HG03442 (cell line): ENCODE data around the gene GCAT.

ENCODE experiments used
- ATAC-seq: cut with Tn5 transposase; IDR thresholded peaks from one replicate; pipeline ENCODE4 v1.9.1; 2021; ENCODE audit warnings: mild to moderate bottlenecking, moderate library complexity; ENCODE audit not compliant: unreplicated experiment

GCAT gene

GRCh38 chr22:37806409-37807333, 1.1 kb upstream of the GCAT start:
- ATAC-seq = no peak

DNA sequence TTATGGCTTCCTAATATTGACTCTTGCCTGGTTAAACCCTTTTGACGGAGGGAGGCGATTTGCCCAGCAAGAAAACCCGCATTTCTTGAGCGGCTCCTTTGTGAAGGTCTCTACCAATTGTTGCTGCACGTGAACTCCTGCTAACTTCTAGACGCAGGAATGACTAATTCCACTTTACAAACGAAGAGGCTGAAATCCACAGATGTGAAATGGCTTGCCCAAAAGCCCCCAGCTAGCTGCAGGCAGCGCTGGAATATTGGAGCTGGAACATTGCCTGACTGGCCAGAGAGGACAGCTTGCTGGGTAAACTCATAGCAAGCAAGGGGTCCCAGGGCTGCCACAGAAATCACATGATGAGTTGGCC, 542 bp downstream of the GCAT start:
- ATAC-seq = no peak

DNA sequence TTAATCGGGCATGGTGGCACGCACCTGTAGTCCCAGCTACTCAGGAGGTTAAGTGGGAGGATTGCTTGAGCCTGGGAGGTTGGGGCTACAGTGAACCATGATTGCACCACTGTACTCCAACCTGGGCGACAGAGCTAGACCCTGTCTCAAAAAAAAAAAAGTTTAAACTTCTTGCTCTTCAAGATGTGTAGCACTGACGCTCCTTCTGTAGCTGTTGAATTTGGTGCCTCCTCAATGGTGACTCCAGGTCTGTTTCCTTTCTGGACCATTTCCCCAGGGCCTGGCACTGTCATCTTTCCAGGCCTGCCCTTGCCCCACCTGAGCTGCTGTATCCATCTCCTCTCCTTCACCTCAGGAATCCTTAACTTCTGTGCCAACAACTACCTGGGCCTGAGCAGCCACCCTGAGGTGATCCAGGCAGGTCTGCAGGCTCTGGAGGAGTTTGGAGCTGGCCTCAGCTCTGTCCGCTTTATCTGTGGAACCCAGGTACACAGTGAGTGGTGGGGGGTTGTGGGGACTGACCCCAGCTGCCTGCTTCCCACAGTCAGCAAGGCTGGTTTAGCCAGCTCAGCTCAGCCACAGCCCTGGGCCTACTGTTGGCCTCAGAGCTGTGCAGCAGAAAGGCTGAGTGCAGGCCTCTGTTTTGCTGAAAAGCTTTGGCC, 2.1 kb downstream of the GCAT start:
- no peak for ATAC-seq

DNA sequence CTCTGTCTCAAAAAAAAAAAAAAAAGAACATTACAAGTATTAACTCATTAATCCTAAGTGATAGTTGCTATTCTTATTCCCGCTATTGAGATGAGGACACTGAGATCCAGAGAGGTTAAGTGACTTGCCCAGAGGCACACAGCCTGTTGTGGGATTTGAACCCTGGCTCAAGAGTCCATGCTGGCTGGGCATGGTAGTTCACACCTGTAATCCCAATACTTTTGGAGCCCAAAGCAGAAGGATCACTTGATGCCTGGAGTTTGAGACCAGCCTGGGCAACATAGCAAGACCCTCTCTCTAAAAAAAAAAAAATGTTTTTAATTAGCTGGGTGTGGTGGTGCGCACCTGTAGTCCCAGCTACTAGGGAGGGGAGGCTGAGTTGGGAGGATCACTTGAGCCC, 4.1 kb downstream of the GCAT start:
- ATAC-seq = no peak

DNA sequence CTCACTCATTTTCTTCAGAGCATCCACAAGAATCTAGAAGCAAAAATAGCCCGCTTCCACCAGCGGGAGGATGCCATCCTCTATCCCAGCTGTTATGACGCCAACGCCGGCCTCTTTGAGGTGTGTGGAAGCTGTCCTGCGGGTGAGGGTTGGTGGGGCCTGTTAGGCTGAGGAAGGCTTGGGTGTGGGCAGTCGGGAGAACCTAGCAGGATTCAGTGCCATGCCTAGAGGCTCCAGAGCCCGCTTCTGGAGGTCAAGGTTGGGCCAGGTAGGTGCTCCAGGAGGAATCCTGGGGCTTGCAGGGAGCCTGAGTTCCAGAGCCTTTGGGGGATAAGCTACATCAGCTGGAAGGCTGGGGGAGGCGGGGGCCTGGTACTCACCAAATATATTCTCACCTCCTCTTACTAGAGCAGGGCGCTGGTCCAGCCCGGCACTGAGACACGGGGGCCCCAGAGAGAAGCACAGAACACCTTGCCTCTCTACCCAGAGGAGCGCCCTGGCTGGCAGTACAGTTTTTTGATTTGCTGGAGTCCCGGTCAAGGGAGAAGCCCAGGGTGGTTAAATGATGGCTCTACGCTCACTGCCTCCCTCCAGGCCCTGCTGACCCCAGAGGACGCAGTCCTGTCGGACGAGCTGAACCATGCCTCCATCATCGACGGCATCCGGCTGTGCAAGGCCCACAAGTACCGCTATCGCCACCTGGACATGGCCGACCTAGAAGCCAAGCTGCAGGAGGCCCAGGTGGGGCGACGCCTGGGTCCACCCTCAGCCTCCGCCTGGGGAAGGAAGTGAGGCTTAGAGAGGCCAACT, 5.3 kb downstream of the GCAT start:
- ATAC-seq = no peak

DNA sequence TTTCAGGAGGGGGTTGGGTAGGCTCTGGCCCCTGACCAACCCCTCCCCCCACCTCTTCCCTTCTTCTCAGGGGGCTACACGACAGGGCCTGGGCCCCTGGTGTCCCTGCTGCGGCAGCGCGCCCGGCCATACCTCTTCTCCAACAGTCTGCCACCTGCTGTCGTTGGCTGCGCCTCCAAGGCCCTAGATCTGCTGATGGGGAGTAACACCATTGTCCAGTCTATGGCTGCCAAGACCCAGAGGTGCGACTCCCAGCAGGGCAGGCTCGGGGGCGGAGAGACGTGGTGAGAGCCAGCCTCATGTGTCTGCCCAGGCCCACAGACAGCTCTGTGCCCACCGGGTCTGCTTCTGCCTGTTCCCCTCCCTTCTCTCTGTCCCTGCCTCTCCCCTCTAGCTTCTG, 7.9 kb downstream of the GCAT start:
- no peak for ATAC-seq

DNA sequence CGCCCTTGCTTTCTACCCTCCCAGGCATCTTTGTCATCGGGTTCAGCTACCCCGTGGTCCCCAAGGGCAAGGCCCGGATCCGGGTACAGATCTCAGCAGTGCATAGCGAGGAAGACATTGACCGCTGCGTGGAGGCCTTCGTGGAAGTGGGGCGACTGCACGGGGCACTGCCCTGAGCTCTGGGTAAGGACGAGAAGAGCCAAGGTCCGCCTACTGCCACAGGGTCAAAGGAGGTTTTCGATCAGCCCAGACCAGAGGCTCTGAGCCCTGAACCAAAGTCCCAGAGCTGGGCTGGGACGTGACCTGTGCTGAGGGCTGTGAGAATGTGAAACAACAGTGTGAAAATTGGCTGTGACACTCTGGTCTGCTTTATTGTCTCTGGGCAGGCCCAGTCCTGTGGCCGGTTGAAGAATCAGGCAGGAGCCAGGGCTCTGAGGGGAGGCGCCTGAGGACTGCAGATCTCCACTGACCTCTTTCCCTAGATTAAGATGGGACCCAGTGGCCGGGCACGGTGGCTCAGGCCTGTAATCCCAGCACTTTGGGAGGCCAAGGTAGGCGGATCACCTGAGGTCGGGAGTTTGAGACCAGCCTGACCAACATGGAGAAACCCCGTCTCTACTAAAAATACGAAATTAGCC, 8.9 kb downstream of the GCAT start:
- no peak for ATAC-seq

DNA sequence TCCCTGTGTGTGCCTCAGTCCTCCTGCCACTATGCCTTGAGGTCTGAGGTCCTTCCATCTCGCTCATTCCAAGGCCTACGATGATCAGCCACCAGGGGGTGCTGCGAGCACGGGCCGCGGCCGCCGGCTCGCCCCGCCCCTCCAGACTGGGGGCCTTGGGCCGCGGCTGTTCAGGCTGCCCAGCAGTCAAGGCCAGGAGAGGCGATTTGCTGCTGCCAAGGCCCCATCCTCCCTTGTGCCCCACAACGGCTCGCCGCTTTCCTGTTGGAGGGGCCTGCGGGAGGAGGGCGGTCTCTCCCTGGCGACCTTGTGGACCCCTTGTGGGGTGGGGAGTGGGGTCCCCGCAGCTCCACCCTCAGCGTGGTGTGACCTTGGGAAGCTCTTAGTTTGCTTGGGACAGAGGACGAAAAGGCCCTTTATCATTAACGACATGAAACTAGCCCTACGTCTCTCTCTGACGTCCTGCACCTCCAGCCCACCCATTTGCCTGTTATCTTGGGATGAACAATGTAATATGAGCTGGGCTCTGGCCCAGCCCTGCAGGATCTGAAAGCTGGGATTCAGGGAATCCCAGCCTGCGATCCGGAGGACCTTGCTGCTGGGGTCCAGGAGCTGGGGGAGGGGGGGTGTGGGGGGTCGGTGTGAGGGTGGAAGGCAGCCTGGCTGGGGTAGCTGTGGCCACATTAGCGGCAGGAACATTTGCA, 10.1 kb downstream of the GCAT start:
- no peak for ATAC-seq

DNA sequence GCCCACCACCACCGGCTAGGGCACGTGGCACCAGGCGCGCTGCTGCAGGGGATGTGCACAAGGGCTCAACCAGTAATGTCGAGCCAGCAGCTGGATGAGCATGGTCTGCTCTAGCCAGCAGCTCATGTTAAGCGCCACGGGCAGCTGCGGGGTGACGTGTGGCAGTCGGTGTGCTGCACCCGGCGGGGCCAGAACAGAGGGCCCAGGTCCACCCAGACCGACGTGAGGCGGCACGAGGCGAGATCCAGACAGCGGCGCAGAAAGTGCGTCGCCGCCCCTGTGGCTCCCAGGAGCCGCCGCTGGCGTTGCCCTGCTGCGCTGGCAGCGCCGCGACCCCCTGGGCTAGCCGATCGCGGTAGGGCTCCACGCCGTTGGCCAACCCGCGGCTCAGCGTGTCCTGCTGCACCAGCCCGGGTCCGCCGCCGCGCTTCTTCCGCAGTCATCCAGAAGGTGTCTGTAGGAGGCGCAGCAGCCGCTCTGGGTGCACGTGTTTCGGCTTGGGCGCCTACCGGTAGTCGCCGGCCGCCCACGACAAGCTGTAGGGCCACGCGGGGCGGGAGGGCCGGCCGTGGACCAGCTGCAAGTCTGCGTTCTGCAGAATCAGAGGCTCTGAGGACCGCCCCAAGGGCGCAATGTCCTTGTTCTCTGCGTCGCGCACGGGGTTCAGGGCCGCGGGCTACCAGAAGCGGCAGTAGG, 10.8 kb downstream of the GCAT start:
- no peak for ATAC-seq

DNA sequence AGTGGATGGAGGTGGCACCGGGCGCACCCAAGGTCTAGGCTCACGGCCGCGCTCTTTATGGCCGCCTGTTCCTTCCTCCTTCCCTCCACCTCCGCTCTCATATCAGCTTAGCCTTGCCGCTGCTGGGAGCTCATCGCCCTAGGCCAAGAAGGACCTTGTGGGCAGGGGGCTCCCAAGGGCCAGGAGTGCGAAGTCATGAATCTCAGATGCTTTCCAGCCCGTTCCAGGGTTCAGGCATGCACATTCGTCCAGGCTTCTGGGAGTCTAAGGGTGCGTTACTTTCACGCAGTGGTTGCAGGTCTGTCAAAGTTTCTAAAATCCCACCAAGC, 11.3 kb downstream of the GCAT start:
- ATAC-seq = no peak

GRCh38 chr22:37820350-37820749, 12.6 kb downstream of the GCAT start:
- no peak for ATAC-seq

DNA sequence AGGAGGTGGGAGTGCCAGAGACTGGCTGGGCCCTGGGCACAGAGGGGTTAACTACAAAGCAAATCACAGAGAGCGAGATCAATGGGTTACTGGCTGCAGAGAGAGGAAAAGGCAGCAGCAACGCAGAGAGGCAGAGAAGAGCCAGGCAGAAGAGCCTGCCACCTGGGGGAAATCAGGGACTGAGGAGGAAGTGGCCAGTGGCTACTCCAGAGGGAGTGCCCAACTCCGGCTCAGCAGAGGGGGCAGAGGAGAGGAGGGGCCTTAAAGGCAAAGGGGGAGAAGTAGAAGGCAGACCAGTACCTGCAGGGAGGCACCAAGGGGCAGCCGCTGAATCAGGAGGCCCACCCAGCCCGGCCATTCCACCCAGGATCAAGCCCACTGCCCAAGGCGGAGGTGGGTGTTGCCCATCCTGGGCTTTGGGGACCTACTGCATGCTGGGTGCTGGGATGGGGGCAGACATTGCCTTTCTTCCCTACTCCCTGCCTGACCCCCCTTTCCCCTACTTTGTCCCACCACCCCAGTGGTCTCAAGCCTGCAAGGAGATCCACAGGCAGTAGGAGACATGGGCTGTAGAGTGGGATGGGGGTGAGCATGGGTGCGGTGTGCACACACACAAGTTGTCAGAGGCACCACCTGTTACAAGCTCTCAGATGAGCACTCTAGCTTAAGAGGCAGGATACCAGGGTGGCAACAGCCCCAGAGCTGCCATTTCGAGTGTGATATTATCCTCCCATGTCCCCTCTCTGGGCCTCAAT, 14.5 kb downstream of the GCAT start:
- no peak for ATAC-seq

DNA sequence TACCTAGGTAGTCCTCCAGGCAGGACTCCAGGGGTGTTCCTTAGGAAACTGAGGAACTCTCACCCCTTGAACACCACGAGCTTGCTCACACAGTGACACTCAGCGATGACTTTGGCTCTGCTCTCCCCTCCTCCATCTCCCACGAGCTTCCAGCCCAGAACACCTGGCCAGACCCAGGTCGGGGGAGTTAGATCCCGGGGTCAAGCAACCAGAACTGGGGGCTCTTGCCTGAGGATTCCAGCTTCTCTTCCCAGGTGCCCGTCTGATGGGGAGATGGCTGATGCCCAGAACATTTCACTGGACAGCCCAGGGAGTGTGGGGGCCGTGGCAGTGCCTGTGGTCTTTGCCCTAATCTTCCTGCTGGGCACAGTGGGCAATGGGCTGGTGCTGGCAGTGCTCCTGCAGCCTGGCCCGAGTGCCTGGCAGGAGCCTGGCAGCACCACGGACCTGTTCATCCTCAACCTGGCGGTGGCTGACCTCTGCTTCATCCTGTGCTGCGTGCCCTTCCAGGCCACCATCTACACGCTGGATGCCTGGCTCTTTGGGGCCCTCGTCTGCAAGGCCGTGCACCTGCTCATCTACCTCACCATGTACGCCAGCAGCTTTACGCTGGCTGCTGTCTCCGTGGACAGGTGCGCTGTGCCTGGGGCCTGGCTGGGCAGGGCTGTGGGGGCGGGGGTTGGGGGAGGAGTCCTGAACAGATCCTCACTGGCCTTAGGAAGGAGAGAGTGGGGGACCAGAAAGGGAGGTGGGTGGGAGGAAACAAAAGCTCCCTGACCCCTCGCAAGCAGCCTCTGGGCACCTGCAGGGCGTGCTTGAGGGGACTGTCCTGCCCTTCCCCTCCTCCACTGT, 15.6 kb downstream of the GCAT start, which contains the start of gene GALR3:
Gene GALR3, plus strand, starts transcription at position 249 of the 852 bp plus-strand sequence. Its CDS starts 25 bp downstream, at position 274.
- ATAC-seq = no peak

DNA sequence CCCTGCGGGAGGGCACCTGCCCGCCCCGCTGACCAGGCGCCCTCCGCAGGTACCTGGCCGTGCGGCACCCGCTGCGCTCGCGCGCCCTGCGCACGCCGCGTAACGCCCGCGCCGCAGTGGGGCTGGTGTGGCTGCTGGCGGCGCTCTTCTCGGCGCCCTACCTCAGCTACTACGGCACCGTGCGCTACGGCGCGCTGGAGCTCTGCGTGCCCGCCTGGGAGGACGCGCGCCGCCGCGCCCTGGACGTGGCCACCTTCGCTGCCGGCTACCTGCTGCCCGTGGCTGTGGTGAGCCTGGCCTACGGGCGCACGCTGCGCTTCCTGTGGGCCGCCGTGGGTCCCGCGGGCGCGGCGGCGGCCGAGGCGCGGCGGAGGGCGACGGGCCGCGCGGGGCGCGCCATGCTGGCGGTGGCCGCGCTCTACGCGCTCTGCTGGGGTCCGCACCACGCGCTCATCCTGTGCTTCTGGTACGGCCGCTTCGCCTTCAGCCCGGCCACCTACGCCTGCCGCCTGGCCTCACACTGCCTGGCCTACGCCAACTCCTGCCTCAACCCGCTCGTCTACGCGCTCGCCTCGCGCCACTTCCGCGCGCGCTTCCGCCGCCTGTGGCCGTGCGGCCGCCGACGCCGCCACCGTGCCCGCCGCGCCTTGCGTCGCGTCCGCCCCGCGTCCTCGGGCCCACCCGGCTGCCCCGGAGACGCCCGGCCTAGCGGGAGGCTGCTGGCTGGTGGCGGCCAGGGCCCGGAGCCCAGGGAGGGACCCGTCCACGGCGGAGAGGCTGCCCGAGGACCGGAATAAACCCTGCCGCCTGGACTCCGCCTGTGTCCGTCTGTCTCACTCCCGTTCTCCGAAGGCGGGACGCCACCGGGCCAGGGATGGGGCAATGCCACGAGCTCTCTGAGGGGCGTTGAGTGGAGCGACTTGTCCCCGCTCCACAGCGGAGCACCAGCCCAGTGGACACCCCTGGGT, 17.2 kb downstream of the GCAT start:
- ATAC-seq = no peak

DNA sequence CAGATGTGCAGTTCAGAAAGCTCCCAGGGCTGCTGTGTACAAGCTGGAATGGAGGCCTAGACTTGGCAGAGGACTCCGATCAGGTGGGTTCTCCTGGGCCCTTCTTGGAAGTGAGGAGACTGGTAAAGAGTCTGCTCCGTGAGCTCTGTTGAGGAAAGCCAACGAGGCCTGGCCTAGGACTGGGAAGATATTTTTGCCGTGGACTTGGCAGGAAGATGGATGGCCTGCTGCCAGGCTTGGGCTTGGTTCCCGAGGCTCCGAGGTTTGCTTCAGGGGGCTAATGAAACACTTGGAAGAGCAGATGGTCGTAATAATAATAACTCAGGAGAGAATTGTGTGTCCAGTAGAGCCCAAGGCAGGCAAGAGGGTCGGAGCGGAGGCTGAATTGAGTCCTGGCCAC, 19.3 kb downstream of the GCAT start:
- no peak for ATAC-seq

GRCh38 chr22:37830093-37830842, 22.5 kb downstream of the GCAT start:
- no peak for ATAC-seq
